Caco-2 (cell line): ENCODE data around the gene CEP112. TPM values are rescaled to one million over a fixed set of nuclear protein-coding genes. Genes with fewer than 3 reads are reported as not detected.

Source experiments
- BruUV-seq: library from RNA; stranded (reverse); fragments of 400-500 nt; replicated peaks from 2 replicates; lab custom pipeline; 2021; lab: Mats Ljungman, UMichigan
- CTCF ChIA-PET: fragments of 300-600 bp; sonication (Branson Sonifier 250); formaldehyde crosslinking; loops from one replicate; lab custom pipeline; 2022; ENCODE audit warnings: antibody characterized with exemption; lab: Charles Lee
- POLR2A ChIA-PET: fragments of 300-600 bp; sonication (Branson Sonifier 250); formaldehyde crosslinking; loops from one replicate; lab custom pipeline; 2022; ENCODE audit warnings: antibody characterized with exemption; lab: Charles Lee
- DNase-seq, 2 experiments: peaks; one replicate each; pipeline versions ENCODE4 v3.0.0 to v3.0.0-alpha.2; 2020 to 2022
- H3K27me3 ChIP-seq: replicated peaks from 2 replicates; pipeline ENCODE4 v1.6.0; 2011; ENCODE audit warnings: low read length; ENCODE audit not compliant: control insufficient read depth, insufficient read depth
- H3K36me3 ChIP-seq: 2 replicates; pipeline ENCODE4 v1.5.1; 2011; ENCODE audit warnings: low read length; ENCODE audit not compliant: control insufficient read depth, insufficient read depth
- H3K4me1 ChIP-seq: fragments of 250-450 bp; sonication (Bioruptor Pico); 2 replicates; pipeline ENCODE4 v1.5.1; 2020; ENCODE audit warnings: mild to moderate bottlenecking
- H3K4me3 ChIP-seq: 2 replicates; pipeline ENCODE4 v1.5.1; 2011; ENCODE audit warnings: low read depth, mild to moderate bottlenecking, control low read depth, low read length
- H3K9me3 ChIP-seq: fragments of 250-450 bp; sonication (Bioruptor Pico); 2 replicates; pipeline ENCODE4 v1.5.1; 2020; ENCODE audit warnings: mild to moderate bottlenecking, moderate library complexity
- H3K27ac Mint-ChIP-seq: one replicate; pipeline ENCODE4 v1.8.0; 2022; ENCODE audit warnings: mixed read lengths; ENCODE audit not compliant: unreplicated experiment
- H3K27me3 Mint-ChIP-seq: one replicate; pipeline ENCODE4 v1.8.0; 2022; ENCODE audit warnings: mixed read lengths; ENCODE audit not compliant: insufficient read depth, unreplicated experiment
- H3K36me3 Mint-ChIP-seq: one replicate; pipeline ENCODE4 v1.8.0; 2022; ENCODE audit warnings: mild to moderate bottlenecking, mixed read lengths; ENCODE audit not compliant: insufficient read depth, unreplicated experiment
- H3K4me1 Mint-ChIP-seq: one replicate; pipeline ENCODE4 v1.8.0; 2022; ENCODE audit warnings: low read depth, mixed read lengths; ENCODE audit not compliant: unreplicated experiment
- H3K4me3 Mint-ChIP-seq: one replicate; pipeline ENCODE4 v1.8.0; 2022; ENCODE audit warnings: mild to moderate bottlenecking, moderate library complexity, mixed read lengths; ENCODE audit not compliant: unreplicated experiment
- H3K9me3 Mint-ChIP-seq: one replicate; pipeline ENCODE4 v1.8.0; 2022; ENCODE audit warnings: mixed read lengths; ENCODE audit not compliant: unreplicated experiment
- intact Hi-C: fragments of 100-400 bp; cut with micrococcal nuclease; formaldehyde crosslinking; loops from one replicate; pipeline ENCODE4 v1.10.0; 2022; ENCODE audit not compliant: unreplicated experiment
- total RNA-seq: library from RNA; stranded (reverse); gene quantifications from 2 replicates; pipeline ENCODE4 v1.2.3, GENCODE V29; 2022
- TF ChIP-seq, protein P1 (sequence below), 2 experiments: fragments of 200-600 bp in 1 of 2; IDR thresholded peaks; 1 replicate in 1 of 2; 2 replicates in 1 of 2; pipeline versions ENCODE4 v1.5.1 to v1.8.0; 2011 to 2022; ENCODE audit warnings: antibody characterized with exemption in 1 of 2, control low read depth in 1 of 2, inconsistent platforms in 1 of 2, low read depth in 1 of 2, low read length in 1 of 2, mild to moderate bottlenecking in 1 of 2, moderate library complexity in 1 of 2; ENCODE audit not compliant: insufficient read depth in 1 of 2, severe bottlenecking in 1 of 2, unreplicated experiment in 1 of 2

The CEP112 gene
- total RNA-seq, 1 experiment from 2014 or later: 4.7 TPM

DNA sequence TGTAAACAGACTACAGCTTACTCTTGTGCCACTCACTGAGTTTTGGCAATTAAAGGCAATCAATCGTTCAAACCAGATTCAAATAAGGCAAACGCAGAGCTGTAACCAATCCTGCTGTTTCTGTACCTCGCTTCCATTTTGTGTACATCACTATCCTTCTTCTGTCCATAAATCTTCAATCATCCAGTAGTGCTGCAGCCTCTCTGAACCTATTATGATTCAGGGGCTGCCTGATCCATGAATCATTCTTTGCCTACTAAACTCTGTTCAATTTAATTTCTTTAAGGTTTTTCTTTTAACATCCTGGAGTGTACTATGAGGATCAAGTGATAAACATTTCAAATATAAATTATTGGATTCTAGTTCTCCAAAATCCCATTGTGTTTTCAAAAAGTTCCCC lies 93.9 kb downstream of the CEP112 start:
- ChIA-PET CTCF (no interaction called here), POLR2A (no interaction called here)
- H3K9me3 Mint-ChIP-seq: no peaks in the 10 kb centered on the region
- H3K27me3 Mint-ChIP-seq: peaks cover 6% of the 10 kb centered on the region
- intact Hi-C loops: no loop called here
- Histone ChIP-seq H3K36me3 (no peaks in the 10 kb centered on the region), H3K9me3 (peaks cover 5% of the 10 kb centered on the region; the same call in 1 of the 2 replicates), H3K27me3 (no peaks in the 10 kb centered on the region), H3K4me1 (no peaks in the 10 kb centered on the region), H3K4me3 (no peak overlapping the region)
- H3K27ac Mint-ChIP-seq: no peak overlapping the region
- TF ChIP-seq, protein P1, sequence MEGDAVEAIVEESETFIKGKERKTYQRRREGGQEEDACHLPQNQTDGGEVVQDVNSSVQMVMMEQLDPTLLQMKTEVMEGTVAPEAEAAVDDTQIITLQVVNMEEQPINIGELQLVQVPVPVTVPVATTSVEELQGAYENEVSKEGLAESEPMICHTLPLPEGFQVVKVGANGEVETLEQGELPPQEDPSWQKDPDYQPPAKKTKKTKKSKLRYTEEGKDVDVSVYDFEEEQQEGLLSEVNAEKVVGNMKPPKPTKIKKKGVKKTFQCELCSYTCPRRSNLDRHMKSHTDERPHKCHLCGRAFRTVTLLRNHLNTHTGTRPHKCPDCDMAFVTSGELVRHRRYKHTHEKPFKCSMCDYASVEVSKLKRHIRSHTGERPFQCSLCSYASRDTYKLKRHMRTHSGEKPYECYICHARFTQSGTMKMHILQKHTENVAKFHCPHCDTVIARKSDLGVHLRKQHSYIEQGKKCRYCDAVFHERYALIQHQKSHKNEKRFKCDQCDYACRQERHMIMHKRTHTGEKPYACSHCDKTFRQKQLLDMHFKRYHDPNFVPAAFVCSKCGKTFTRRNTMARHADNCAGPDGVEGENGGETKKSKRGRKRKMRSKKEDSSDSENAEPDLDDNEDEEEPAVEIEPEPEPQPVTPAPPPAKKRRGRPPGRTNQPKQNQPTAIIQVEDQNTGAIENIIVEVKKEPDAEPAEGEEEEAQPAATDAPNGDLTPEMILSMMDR (IDR thresholded peaks at IDR 0.05; ENCODE audit: insufficient read depth in 1 of 2, low read depth in 1 of 2, low read length in 1 of 2, severe bottlenecking in 1 of 2, unreplicated experiment in 1 of 2): no peak
- no peak for DNase-seq
- H3K36me3 Mint-ChIP-seq: no peaks in the 10 kb centered on the region
- BruUV-seq: no TSS peak
- H3K4me1 Mint-ChIP-seq: no peaks in the 10 kb centered on the region
- H3K4me3 Mint-ChIP-seq: no peak overlapping the region

DNA sequence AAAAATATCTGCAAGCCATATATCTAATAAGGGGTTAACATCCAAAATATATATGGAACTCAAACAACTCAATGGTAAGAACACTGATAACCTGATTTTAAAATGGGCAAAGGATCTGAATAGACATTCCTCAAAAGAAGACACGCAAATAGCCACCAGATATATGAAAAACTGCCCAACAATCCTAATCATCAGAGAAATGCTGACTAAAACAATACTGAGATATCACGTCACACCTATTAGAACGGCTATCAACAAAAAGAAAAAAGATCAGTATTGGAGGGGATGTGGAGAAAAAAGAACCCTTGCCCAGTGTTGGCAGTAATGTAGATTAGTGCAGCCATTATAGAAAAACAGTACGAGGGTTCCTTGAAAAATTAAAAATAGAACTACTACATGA lies 97.2 kb downstream of the CEP112 start:
- peaks cover 6% of the 10 kb centered on the region for H3K4me1 Mint-ChIP-seq
- no peaks in the 10 kb centered on the region for H3K36me3 ChIP-seq

DNA sequence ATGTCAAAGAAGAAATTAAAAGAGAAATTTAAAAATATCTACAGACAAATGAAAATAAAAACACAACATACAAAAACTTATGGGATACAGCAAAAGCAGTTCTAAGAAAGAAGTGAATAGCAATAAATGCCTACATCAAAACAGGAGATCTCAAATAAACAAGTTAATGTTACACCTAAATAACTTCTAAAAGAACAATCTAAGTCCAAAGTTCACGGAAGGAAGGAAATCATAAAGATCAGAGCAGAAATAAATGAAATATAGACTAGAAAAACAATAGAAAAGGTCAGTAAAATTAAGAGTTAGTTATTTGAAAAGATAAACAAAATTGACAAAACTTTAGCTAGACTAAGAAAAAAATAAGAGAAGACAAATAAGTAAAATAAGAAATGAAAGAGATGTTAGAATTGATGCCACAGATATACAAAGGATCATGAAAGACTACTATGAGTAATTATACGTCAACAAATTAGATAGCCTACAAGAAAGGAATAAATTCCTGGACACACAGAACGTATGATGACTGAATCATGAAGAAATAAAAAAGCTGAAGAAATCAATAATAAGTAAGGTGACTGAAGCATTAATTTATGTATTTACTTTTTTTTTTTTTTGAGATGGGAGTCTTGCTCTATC lies 100.4 kb downstream of the CEP112 start:
- CTCF ChIA-PET: no interaction called here
- no peak overlapping the region for H3K27ac Mint-ChIP-seq
- Histone ChIP-seq H3K4me3 (no peak overlapping the region), H3K36me3 (no peaks in the 10 kb centered on the region), H3K4me1 (peaks cover 4% of the 10 kb centered on the region; the same call in 1 of the 2 replicates), H3K9me3 (peaks cover 8% of the 10 kb centered on the region; the same call in 1 of the 2 replicates), H3K27me3 (no peaks in the 10 kb centered on the region)
- H3K36me3 Mint-ChIP-seq: no peaks in the 10 kb centered on the region
- H3K4me1 Mint-ChIP-seq: peaks cover 6% of the 10 kb centered on the region
- peaks cover 2% of the 10 kb centered on the region for H3K27me3 Mint-ChIP-seq
- H3K4me3 Mint-ChIP-seq: no peak overlapping the region
- POLR2A ChIA-PET: no interaction called here
- no peak for DNase-seq
- peaks cover 41% of the 10 kb centered on the region for H3K9me3 Mint-ChIP-seq
- BruUV-seq: no TSS peak
- TF ChIP-seq, protein P1 (IDR thresholded peaks at IDR 0.05; ENCODE audit: insufficient read depth in 1 of 2, low read depth in 1 of 2, low read length in 1 of 2, severe bottlenecking in 1 of 2, unreplicated experiment in 1 of 2): no peak
- intact Hi-C loops: no loop called here

More for the DNA sequence above, 97.2 kb downstream of the CEP112 start:
- Mint-ChIP-seq H3K27ac (no peak overlapping the region), H3K4me3 (no peak overlapping the region), H3K27me3 (peaks cover 6% of the 10 kb centered on the region), H3K9me3 (peaks cover 30% of the 10 kb centered on the region), H3K36me3 (no peaks in the 10 kb centered on the region)
- Histone ChIP-seq H3K27me3 (no peaks in the 10 kb centered on the region), H3K4me1 (peaks cover 4% of the 10 kb centered on the region; the same call in 1 of the 2 replicates), H3K4me3 (no peak overlapping the region), H3K9me3 (peaks cover 8% of the 10 kb centered on the region; the same call in 1 of the 2 replicates)
- no TSS peak for BruUV-seq
- intact Hi-C loops: no loop called here
- ChIA-PET CTCF (no interaction called here), POLR2A (no interaction called here)
- DNase-seq: no peak
- TF ChIP-seq, protein P1 (IDR thresholded peaks at IDR 0.05; ENCODE audit: insufficient read depth in 1 of 2, low read depth in 1 of 2, low read length in 1 of 2, severe bottlenecking in 1 of 2, unreplicated experiment in 1 of 2): no peak
